Ramos (cell line): ENCODE measurements around the gene KNCN.

Experiments
- in situ Hi-C: fragments of 300-500 bp; cut with MboI; formaldehyde crosslinking; loops from one replicate; pipeline ENCODE4 v1.14.3; 2022; ENCODE audit warnings: low sequenced_read_pairs; ENCODE audit not compliant: unreplicated experiment

KNCN gene

GRCh38 chr1:46569884-46570725 lies 18.7 kb upstream of the KNCN start:
- in situ Hi-C loops, result no loop called here

GRCh38 chr1:46569116-46569515 lies 17.7 kb upstream of the KNCN start:
- in situ Hi-C loops, result no loop called here

- in situ Hi-C loops, result no loop called here
These were observed 17.0 kb upstream of the KNCN start for GRCh38 chr1:46568461-46568891.

- in situ Hi-C loops, result no loop called here
These were observed 11.9 kb upstream of the KNCN start for GRCh38 chr1:46563341-46563740.

GRCh38 chr1:46562498-46562897 lies 11.1 kb upstream of the KNCN start:
- in situ Hi-C loops, result no loop called here

GRCh38 chr1:46558966-46559365 lies 7.5 kb upstream of the KNCN start:
- in situ Hi-C loops, result no loop called here

GRCh38 chr1:46558141-46558963 lies 6.9 kb upstream of the KNCN start:
- in situ Hi-C loops, result no loop called here

GRCh38 chr1:46557403-46557802 lies 6.0 kb upstream of the KNCN start:
- in situ Hi-C loops, result no loop called here

- in situ Hi-C loops, result no loop called here
These were observed 5.4 kb upstream of the KNCN start for GRCh38 chr1:46556822-46557221.

- in situ Hi-C loops, result no loop called here
These were observed 4.6 kb upstream of the KNCN start for GRCh38 chr1:46555826-46556619.

- in situ Hi-C loops, result no loop called here
These were observed 3.3 kb upstream of the KNCN start for GRCh38 chr1:46554597-46555381.

- in situ Hi-C loops, result no loop called here
These were observed 2.8 kb upstream of the KNCN start for GRCh38 chr1:46554236-46554596.

- in situ Hi-C loops, result no loop called here
These were observed 2.1 kb upstream of the KNCN start for GRCh38 chr1:46553506-46553905.

GRCh38 chr1:46552357-46553237 lies 1.1 kb upstream of the KNCN start:
- in situ Hi-C loops, result no loop called here

- in situ Hi-C loops, result no loop called here
These were observed 656 bp downstream of the KNCN start for GRCh38 chr1:46550751-46551231.

GRCh38 chr1:46549697-46550681 lies 1.5 kb downstream of the KNCN start:
- in situ Hi-C loops, result no loop called here

GRCh38 chr1:46547481-46548383 lies 3.7 kb downstream of the KNCN start:
- in situ Hi-C loops, result no loop called here
